Endometrium (tissue), 2 donors: ENCODE data around the gene ARHGAP44.

Experiments
- FAIRE-seq: peaks from 2 replicates; lab custom pipeline; 2012; peaks lifted over from hg19 to GRCh38; lab: Jason Lieb, UNC
- donor health status: control.
- donor health status: control.

ARHGAP44 gene

GRCh38 chr17:12994341-12995074 lies 205.2 kb downstream of the ARHGAP44 start:
- FAIRE-seq: no peak

- FAIRE-seq: no peak
Observed at GRCh38 chr17:12995106-12995895, 206.0 kb downstream of the ARHGAP44 start.

DNA sequence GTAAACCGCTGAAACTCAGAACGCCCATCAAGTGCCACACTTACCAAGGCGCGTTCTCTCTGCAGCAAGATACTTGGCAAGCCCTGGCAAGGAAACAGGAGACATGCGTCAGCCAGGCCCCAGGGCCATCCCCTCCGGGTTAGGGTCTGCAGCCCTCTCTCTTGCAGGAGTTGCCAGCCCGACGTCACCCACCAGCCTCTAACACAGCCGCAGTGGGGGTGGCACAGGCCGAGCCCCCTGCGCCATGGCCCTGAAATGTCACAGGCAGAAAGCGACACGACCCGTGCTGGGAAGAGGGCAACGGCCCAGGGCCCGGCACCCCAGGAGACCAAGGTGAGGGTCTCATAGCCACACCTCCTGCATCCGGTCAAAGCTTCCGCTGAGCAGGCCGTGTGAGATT lies 206.6 kb downstream of the ARHGAP44 start:
- no peak for FAIRE-seq

GRCh38 chr17:12996357-12996756 lies 207.1 kb downstream of the ARHGAP44 start:
- no peak for FAIRE-seq

DNA sequence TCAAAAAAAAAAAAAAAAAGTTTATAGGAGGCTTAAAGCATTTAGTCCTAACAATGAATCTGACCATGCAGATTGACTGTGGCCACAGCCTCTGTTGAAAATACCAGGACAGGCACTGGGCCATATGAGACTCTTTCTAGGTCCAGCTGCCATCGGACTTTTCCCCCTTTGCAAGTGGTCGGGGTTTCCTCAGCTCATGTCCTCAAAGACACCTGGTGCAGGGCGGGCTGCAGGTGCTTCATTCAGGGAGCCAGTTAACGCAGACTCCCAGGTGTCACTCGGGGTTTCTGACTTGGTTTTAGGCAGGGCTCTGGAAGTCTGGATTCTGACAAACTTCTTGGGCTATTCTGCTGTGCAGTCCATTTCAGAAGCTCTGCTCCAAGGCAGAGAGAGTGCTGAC lies 207.6 kb downstream of the ARHGAP44 start:
- no peak for FAIRE-seq

DNA sequence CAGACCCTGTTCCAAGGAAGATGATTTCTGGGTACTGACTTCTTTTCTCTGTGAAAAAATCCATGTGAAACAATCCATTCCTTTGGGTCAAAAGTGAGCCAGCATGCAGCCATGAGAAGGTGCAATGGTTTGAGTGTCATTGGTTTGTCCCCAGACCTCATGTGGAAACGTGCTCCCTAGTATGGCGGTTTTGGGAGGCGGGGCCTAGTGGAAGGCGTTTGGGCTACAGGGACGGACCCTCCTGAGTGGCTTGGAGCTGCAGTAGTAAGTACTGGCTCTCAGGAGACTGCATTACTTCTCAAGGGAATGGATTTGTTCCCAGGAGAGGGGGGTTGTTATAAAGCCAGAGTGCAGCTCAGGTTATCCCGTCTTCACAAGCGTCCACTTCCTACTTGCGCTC lies 209.2 kb downstream of the ARHGAP44 start:
- FAIRE-seq: no peak

DNA sequence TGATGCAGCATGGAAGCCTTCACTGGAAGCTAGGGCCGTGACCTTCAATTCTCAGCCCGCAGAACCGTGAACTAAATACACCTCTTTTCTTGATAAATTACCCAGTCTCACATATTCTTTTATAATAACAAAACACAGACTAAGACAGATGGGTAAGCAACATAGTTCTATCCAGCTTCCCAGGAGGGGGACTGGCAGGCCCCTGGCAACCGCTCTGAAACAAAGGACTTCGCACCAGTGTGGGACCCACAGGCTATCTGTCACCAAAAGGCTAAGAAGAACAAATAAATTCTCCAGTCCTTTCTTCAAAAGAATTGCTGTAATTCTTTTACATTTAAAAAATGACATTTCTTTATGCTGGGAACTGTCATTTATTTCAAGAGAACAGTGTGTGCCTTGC lies 209.6 kb downstream of the ARHGAP44 start:
- FAIRE-seq: no peak

GRCh38 chr17:13000561-13000960 lies 211.3 kb downstream of the ARHGAP44 start:
- FAIRE-seq: no peak

DNA sequence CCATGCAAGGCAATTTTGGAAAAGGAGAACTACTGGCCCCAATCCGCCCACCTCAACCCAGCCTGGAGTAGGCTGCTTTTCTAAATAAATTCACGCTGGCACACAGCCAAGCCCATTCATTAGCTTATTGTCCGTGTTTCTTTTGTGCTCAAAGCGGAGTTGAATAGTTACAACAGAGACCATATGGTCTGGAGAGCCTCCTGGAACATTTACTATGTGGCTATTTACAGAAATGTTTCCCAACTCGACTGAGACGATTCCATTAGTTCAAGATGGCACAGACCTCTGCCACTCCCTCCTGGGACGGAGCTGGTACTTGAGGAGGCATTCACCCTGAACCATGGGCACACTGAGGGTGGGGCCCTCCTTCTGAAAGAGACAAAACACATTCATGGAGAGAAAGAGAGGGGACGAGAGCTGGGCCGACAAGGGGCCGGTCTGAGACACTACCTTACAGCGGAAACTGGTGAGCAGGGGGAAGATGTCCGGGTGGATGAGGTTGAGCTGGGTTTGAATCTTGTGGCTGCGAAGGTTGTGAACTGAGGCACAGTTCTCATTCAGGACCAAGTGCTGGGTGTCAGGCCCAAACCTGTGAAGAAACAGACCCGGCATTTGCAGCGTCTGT lies 212.8 kb downstream of the ARHGAP44 start:
- no peak for FAIRE-seq

DNA sequence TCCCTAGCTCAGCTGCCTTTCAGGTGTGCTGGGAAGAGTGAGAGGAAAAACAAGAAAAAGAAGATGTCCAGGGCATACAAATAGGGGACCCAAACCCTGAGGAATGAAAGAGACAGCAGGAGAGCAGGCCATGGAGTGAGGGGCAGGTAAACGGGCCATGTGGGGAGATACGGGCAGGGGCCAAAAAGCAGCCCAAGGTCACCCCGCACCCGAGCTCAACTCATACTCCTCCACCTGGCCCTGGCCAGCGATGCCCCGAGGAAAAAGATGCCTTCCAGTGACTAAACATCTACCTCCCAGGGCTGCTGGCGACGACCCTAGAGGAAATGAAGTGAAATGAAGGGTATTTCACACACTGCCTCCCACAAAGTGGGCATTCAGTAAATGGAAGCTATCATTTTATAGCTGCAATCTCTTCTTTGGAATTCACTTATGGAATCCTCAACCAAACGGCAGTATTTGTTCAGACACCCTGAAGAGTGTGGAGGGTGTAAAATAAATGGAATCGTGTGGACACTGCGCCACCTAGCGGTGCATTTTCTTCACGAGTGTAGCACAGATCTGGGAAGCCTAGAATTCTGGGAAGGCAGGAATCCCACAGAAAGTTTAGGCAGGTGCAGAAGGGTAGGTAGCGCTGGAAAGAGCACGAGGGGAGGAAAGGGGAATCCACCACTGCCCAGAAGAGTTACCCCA lies 213.6 kb downstream of the ARHGAP44 start:
- FAIRE-seq: no peak

- no peak for FAIRE-seq
Observed at GRCh38 chr17:13003454-13003851, 214.2 kb downstream of the ARHGAP44 start.

DNA sequence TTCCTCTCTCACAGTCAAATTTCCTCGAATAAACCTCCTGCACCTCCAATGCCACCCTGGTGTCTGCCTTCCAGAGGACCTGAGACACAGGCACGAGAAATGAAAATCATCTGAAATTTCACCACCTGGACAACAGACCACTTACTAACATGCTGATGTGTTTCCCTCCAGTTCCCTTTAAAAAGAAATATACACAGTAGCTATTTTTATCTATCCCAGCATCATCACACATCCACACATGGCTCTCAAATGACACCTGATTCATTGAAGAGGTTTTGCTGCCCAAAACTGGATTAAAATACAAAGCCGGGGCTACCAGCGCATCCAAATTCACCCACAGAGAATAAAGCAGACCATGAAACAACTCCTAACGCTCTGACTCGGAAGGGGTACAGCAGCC lies 214.6 kb downstream of the ARHGAP44 start:
- FAIRE-seq: no peak

DNA sequence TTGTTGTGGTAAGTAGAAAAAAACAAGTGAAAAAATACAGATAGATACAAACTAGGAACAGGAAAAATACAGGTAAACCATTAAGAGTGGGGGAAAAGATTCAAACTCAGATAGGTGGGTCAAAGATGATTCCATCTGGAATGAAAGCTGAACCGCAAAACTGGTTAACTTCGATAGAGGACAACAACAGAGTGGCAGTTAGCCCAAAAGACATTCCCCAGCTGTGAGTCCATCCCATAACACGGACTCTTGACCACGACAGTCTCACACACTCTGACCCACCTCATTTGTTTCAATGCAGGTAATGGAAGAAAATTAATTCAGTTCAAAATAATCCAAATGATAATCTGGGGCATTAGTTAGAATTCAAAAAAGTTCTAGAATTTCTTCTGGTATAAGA lies 215.0 kb downstream of the ARHGAP44 start:
- FAIRE-seq: no peak

DNA sequence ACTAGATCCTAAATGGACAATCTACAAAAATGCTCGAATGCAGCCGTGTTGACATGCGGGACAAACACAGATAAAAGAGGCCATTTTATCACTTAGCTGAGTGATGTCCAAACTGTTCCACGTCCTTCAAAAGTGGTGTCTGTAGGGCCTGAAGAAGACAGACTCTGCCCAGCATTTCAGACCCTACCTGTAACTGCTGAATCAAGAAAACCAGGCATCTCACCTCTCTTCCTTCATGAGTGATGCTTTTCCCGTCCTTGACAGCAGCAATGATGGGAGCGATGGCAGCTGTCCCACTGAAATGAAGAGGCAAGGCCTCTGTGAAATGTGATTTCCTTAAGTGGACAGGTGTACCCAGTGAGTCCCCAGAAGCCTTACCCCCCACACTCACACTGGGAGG lies 216.2 kb downstream of the ARHGAP44 start:
- no peak for FAIRE-seq

GRCh38 chr17:13008461-13008860 lies 219.2 kb downstream of the ARHGAP44 start:
- no peak for FAIRE-seq

GRCh38 chr17:13010959-13011358 lies 221.7 kb downstream of the ARHGAP44 start:
- no peak for FAIRE-seq

GRCh38 chr17:13014801-13015200 lies 225.5 kb downstream of the ARHGAP44 start:
- no peak for FAIRE-seq

- no peak for FAIRE-seq
Observed at GRCh38 chr17:13016881-13017654, 227.8 kb downstream of the ARHGAP44 start.

- FAIRE-seq: peak; percentile 100
Observed at GRCh38 chr17:13017655-13018459, 228.6 kb downstream of the ARHGAP44 start, which contains the start of gene ELAC2. ELAC2 (minus strand) TSS chr17:13018027; CDS start chr17:13017947, 80 bp downstream.

DNA sequence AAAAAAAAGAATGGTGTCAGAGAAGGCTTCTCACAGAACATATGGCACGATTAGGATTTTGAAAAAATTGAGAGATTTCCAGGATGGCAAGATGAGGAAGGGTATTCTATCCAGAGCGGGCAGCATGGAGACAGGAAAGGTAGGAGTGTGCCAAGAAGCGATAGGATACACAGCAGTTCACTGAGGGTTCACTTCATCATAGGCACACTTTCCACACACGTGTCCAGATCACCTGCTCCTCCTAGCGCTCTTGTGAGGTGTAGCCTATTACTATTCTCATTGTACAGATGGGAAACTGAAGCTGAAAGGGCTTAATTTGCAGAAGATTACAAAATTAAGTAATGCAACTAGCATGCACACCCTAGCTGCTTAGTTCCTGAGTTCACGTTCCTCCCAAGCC lies 234.7 kb downstream of the ARHGAP44 start:
- no peak for FAIRE-seq
